HepG2 (cell line): ENCODE measurements around the gene ARMCX2. TPM values are rescaled to one million over a fixed set of nuclear protein-coding genes. Genes with fewer than 3 reads are reported as not detected.

ENCODE experiments used
- ATAC-seq: fragments of 200-7000 bp; cut with Tn5 transposase; 3 replicates; pipeline ENCODE4 v1.9.1; 2020; ENCODE audit warnings: mild to moderate bottlenecking, moderate library complexity
- BruUV-seq: library from RNA; stranded (reverse); fragments of 400-500 nt; replicated peaks from 2 replicates; lab custom pipeline; 2021; lab: Mats Ljungman, UMichigan
- CTCF ChIA-PET: fragments of 300-600 bp; formaldehyde crosslinking; extraction: SDS; loops from one replicate; lab custom pipeline; 2021; ENCODE audit warnings: low total read pairs, inconsistent platforms, low intra/inter-chr PET ratio; lab: Yijun Ruan, JAX
- POLR2A ChIA-PET: fragments of 350-600 bp; sonication (Branson Sonifier 250); formaldehyde crosslinking; loops from one replicate; lab custom pipeline; 2020; ENCODE audit warnings: antibody characterized with exemption, inconsistent platforms; lab: Yijun Ruan, JAX
- DNase-seq: peaks from one replicate; pipeline ENCODE4 v3.0.0-alpha.2; 2015; ENCODE audit warnings: low spot score
- FAIRE-seq: peaks from 3 replicates; lab custom pipeline; 2011; peaks lifted over from hg19 to GRCh38; lab: Jason Lieb, UNC
- H2AFZ ChIP-seq: one replicate; pipeline ENCODE4 v1.6.1; 2011; ENCODE audit warnings: low read length, inconsistent platforms
- H3K27ac ChIP-seq: fragments of 300-600 bp; 3 replicates; pipeline ENCODE4 v1.8.0; 2011; ENCODE audit warnings: mixed run types, mild to moderate bottlenecking, mixed read lengths, low read length, inconsistent platforms; ENCODE audit not compliant: insufficient read depth; ENCODE audit errors: extremely low read length
- H3K27me3 ChIP-seq, 2 experiments: fragments of 200-600 bp in 1 of 2; 2 replicates in 1 of 2; 3 replicates in 1 of 2; pipeline versions ENCODE4 v1.6.0 to v1.8.0; 2011; ENCODE audit warnings: low read length in 2 of 2, mild to moderate bottlenecking in 2 of 2, moderate library complexity in 2 of 2, inconsistent platforms in 1 of 2; ENCODE audit not compliant: insufficient read depth in 2 of 2, control insufficient read depth in 1 of 2
- H3K36me3 ChIP-seq, 2 experiments: fragments of 200-600 bp in 1 of 2; replicated peaks in 1 of 2; 2 replicates in 1 of 2; 3 replicates in 1 of 2; pipeline versions ENCODE4 v1.5.1 to v1.8.0; 2011; ENCODE audit warnings: low read length in 2 of 2, inconsistent platforms in 1 of 2; ENCODE audit not compliant: insufficient read depth in 2 of 2, control insufficient read depth in 1 of 2
- H3K4me1 ChIP-seq: 2 replicates; pipeline ENCODE4 v1.5.1; 2012; ENCODE audit warnings: low read length, inconsistent platforms; ENCODE audit not compliant: insufficient read depth
- H3K4me2 ChIP-seq: 2 replicates; pipeline ENCODE4 v1.6.0; 2011; ENCODE audit warnings: low read depth, low read length, inconsistent platforms
- H3K4me3 ChIP-seq, 3 experiments: fragments of 200-600 bp in 1 of 3; sonication (generic), shearing (Covaris generic) in 1 of 3; replicated peaks in 1 of 3; 2 replicates each; pipeline ENCODE4 v1.5.1; 2011 to 2016; ENCODE audit warnings: low read length in 3 of 3, inconsistent platforms in 2 of 3, low read depth in 2 of 3, mild to moderate bottlenecking in 2 of 3, control low read depth in 1 of 3, mixed read lengths in 1 of 3; ENCODE audit not compliant: insufficient read depth in 1 of 3
- H3K79me2 ChIP-seq: one replicate; pipeline ENCODE4 v1.6.1; 2011; ENCODE audit warnings: low read length, inconsistent platforms; ENCODE audit not compliant: insufficient read depth
- H3K9ac ChIP-seq: 2 replicates; pipeline ENCODE4 v1.6.0; 2011; ENCODE audit warnings: mild to moderate bottlenecking, low read depth, low read length, inconsistent platforms; ENCODE audit not compliant: insufficient read depth
- H3K9me3 ChIP-seq: 2 replicates; pipeline ENCODE4 v1.5.1; 2012; ENCODE audit warnings: mild to moderate bottlenecking, low read length
- H4K20me1 ChIP-seq: 2 replicates; pipeline ENCODE4 v1.6.0; 2011; ENCODE audit warnings: inconsistent platforms, mild to moderate bottlenecking, low read length, moderate library complexity; ENCODE audit not compliant: insufficient read depth
- EHMT2 ChIP-seq: fragments of 200-600 bp; sonication (generic); IDR thresholded peaks from 2 replicates; pipeline ENCODE4 v1.7.0; 2017; ENCODE audit warnings: antibody characterized with exemption, low read depth, low read length, borderline replicate concordance
- KLF6 ChIP-seq: IDR thresholded peaks from 2 replicates; pipeline ENCODE4 v1.8.0; 2016; ENCODE audit warnings: missing biosample characterization, missing genetic modification reagents
- NFE2 ChIP-seq: sonication (generic); formaldehyde crosslinking; IDR thresholded peaks from 2 replicates; pipeline ENCODE4 v1.4.0; 2020; ENCODE audit warnings: missing genetic modification reagents
- NFYC ChIP-seq: IDR thresholded peaks from 2 replicates; pipeline ENCODE4 v1.6.1; 2016; ENCODE audit warnings: missing genetic modification reagents, missing compliant biosample characterization
- RNF219 ChIP-seq: sonication (generic); formaldehyde crosslinking; IDR thresholded peaks from 2 replicates; pipeline ENCODE4 v1.5.0; 2020; ENCODE audit warnings: mild to moderate bottlenecking, missing genetic modification reagents
- SIX1 ChIP-seq: sonication (generic); formaldehyde crosslinking; IDR thresholded peaks from 2 replicates; pipeline ENCODE4 v1.4.0; 2020; ENCODE audit warnings: missing genetic modification reagents, borderline replicate concordance
- SIX4 ChIP-seq: sonication (generic); formaldehyde crosslinking; IDR thresholded peaks from 2 replicates; pipeline ENCODE4 v1.4.0; 2020; ENCODE audit warnings: missing genetic modification reagents
- SOX5 ChIP-seq: IDR thresholded peaks from 2 replicates; pipeline ENCODE4 v1.6.1; 2016; ENCODE audit warnings: borderline replicate concordance
- ZBTB44 ChIP-seq: sonication (generic); formaldehyde crosslinking; IDR thresholded peaks from 2 replicates; pipeline ENCODE4 v1.4.0; 2020; ENCODE audit warnings: missing genetic modification reagents
- in situ Hi-C: cut with HindIII; loops from 2 replicates; pipeline ENCODE4 v1.10.0; 2017; ENCODE audit warnings: low pct_unique_long_range_greater_than_20kb; ENCODE audit not compliant: extremely low pct_ligation_motif_present
- intact Hi-C: fragments of 100-400 bp; cut with micrococcal nuclease; formaldehyde crosslinking; loops from one replicate; pipeline ENCODE4 v1.10.0; 2022; ENCODE audit not compliant: unreplicated experiment
- polyA plus RNA-seq, 8 experiments: library from polyadenylated mRNA; depleted of rRNA in 3 of 8; stranded (reverse) in 7 of 8; unstranded in 1 of 8; fragments of >200 nt; fragmentation: Illumina TruSeq in 4 of 8; extraction: Trizol in 4 of 8; gene quantifications; 2 replicates each; pipeline versions ENCODE4 v1.2.1 to v1.2.3, GENCODE V29; 2011 to 2016; ENCODE audit warnings: low read depth in 4 of 8, missing spikeins in 1 of 8, mixed read lengths in 1 of 8; ENCODE audit not compliant: insufficient read depth in 1 of 8
- total RNA-seq, 5 experiments: library from RNA; depleted of rRNA; stranded (reverse); fragments of >200 nt; fragmentation: Illumina TruSeq; extraction: Trizol; gene quantifications; 2 replicates each; pipeline ENCODE4 v1.2.3, GENCODE V29; 2016; ENCODE audit warnings: low read depth in 1 of 5

ARMCX2 gene
- total and polyA plus RNA-seq, 2 of the 13 experiments (the other 11 are each of a cell fraction or from before 2014, with no cell fraction given) = not detected

- no TSS peak for BruUV-seq
- no peaks in the 10 kb centered on the region for H3K27me3 ChIP-seq
- no peaks in the 10 kb centered on the region for H3K9me3 ChIP-seq
- H3K27ac ChIP-seq = no peak overlapping the region
- H2AFZ ChIP-seq = no peak overlapping the region
- peak; percentile 41; the same call in 2 of the 3 replicates for ATAC-seq
- no peak overlapping the region for H3K4me2 ChIP-seq
- intact Hi-C loops (no loop called here), in situ Hi-C loops (no loop called here)
- H3K4me1 ChIP-seq = no peaks in the 10 kb centered on the region
- no peaks in the 10 kb centered on the region for H3K79me2 ChIP-seq
- H3K36me3 ChIP-seq = no peaks in the 10 kb centered on the region
- no peak for DNase-seq
- TF ChIP-seq EHMT2 (no peak), KLF6 (CRISPR knock-in tag) (no peak), RNF219 (CRISPR knock-in tag) (no peak), SOX5 (CRISPR knock-in tag) (no peak), NFE2 (CRISPR knock-in tag) (no peak)
- no peak for FAIRE-seq
- ChIA-PET CTCF (no interaction called here), POLR2A (no interaction called here)
- no peak overlapping the region for H3K4me3 ChIP-seq
- H3K9ac ChIP-seq = no peak overlapping the region
- no peaks in the 10 kb centered on the region for H4K20me1 ChIP-seq
Measured at GRCh38 chrX:101639583-101639982, 20.1 kb downstream of the ARMCX2 start.

GRCh38 chrX:101619364-101619763 is 40.3 kb downstream of the ARMCX2 start:
- TF ChIP-seq SIX4 (CRISPR knock-in tag) (peak; percentile 88), NFYC (CRISPR knock-in tag) (no peak), ZBTB44 (no peak), SIX1 (CRISPR knock-in tag) (peak; percentile 55; the same call in 1 of the 2 replicates)
- no TSS peak for BruUV-seq
- H4K20me1 ChIP-seq = no peaks in the 10 kb centered on the region
- ATAC-seq (no peak; the same call in 2 of the 3 replicates), FAIRE-seq (no peak), DNase-seq (peak; percentile 12)
- peaks cover 9% of the 10 kb centered on the region for H3K79me2 ChIP-seq
- H3K4me2 ChIP-seq = no peak overlapping the region
- H3K4me3 ChIP-seq = no peak overlapping the region
- H3K9me3 ChIP-seq = no peaks in the 10 kb centered on the region
- H3K27ac ChIP-seq = no peak overlapping the region
- H2AFZ ChIP-seq = no peak overlapping the region
- intact Hi-C loops = no loop called here
- ChIA-PET CTCF (no interaction called here), POLR2A (no interaction called here)
- H3K36me3 ChIP-seq = no peaks in the 10 kb centered on the region
- in situ Hi-C loops = no loop called here
- no peaks in the 10 kb centered on the region for H3K27me3 ChIP-seq
- H3K4me1 ChIP-seq = peaks cover 22% of the 10 kb centered on the region; the same call in 1 of the 2 replicates
- no peak overlapping the region for H3K9ac ChIP-seq
